ENCODE results near the gene AP2B1.

DNA sequence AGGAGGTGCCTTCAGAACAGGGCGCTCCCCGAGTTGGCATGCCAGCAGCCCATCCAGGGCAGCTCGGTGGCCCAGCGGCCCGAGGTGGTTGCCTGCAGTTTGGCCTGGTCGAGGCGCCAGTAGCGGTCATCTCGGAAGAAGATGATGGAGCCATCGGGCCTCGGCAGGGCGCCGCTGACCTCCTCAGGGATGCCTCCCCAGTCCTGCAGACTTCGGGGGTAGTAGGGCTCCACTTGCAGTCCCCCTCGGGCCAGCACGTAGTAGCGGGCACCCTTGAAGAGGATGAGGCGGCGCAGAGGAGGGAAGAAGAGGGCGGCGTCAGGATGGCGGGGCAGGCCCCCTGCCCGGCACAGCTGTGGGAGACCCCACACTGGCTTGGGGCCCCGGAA, 179.4 kb downstream of the AP2B1 start:
- TF ChIP-seq CTCF (IDR thresholded peaks at IDR 0.05) = no peak
- no peak for TF ChIP-seq EP300 (IDR thresholded peaks at IDR 0.05)
- TF ChIP-seq POLR2A (IDR thresholded peaks at IDR 0.05) = no peak

Data from stomach (tissue), 4 donors.